Skeletal muscle cell (primary cell): Measurements from ENCODE around the gene ACCSL.

ENCODE experiments used
- DNase-seq: peaks from one replicate; pipeline ENCODE4 v3.0.0-alpha.2; 2010; ENCODE audit warnings: low read depth
- H3K4me3 ChIP-seq: 2 replicates; pipeline ENCODE4 v1.5.1; 2011; ENCODE audit warnings: low read depth, mild to moderate bottlenecking, control low read depth, low read length, moderate library complexity

Gene ACCSL

DNA sequence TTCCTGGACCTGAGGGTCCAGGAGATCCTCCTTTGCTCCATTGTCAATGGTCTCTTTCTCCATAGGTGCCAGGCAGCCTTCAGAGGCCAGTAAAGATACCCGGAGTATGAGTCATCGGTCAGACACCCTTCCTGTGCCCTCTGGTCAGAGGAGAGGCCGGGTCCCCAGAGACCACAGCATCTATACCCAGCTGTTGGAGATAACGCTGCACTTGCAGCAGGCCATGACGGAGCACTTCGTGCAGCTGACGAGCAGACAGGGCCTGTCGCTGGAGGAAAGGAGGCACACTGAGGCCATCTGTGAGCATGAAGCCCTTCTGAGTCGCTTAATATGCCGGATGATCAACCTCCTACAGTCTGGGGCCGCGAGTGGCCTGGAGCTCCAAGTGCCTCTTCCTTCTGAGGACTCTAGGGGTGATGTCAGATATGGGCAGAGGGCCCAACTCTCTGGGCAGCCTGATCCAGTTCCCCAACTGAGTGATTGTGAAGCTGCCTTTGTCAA lies at the start of gene ACCSL:
Gene ACCSL (plus strand): TSS at position 51 of the 501 bp plus-strand sequence. CDS start 56 bp downstream, at position 107.
- no peak within 1 kb of the TSS for H3K4me3 ChIP-seq

DNA sequence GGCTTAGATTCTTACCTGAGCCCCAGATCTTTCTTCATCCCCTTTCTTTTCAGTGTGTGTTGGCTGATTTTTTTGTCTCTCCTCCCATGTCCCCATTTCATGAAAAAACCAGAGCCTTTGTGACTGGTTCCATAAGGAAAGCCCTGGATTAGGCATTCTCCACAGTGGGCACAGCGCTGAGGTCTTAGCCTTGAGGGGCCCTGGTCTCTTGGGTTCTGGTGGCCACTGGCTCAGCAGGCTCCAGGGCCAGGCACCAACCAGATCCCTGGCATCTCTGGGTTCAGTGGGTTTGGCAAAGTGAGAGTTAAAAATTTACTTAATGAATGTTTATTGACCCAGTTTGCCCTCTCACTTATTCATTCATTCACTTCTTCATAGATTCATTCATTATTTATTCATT lies 49.5 kb upstream of the ACCSL start:
- no peak overlapping the region for H3K4me3 ChIP-seq
- no peak for DNase-seq

More for the DNA sequence above, at the start of gene ACCSL:
- DNase-seq, result no peak

DNA sequence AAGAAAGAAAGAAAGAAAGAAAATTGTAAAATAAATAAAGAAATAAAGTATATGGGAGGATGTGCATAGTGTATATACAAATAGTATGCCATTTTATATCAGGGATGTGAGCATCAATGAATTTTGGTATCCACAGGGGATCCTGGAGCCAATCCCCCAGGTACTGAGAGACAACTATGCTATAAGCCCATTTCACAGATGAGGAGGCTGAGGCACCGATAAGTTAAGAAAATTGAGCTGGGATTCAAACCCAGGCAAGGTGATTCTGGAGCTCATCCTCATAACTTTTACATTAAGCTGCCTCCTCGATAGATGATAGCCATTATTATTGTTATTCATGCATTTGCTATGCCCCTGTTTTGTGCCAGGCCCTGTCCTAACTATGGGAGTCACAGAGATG lies 47.0 kb upstream of the ACCSL start:
- no peak overlapping the region for H3K4me3 ChIP-seq
- no peak for DNase-seq

DNA sequence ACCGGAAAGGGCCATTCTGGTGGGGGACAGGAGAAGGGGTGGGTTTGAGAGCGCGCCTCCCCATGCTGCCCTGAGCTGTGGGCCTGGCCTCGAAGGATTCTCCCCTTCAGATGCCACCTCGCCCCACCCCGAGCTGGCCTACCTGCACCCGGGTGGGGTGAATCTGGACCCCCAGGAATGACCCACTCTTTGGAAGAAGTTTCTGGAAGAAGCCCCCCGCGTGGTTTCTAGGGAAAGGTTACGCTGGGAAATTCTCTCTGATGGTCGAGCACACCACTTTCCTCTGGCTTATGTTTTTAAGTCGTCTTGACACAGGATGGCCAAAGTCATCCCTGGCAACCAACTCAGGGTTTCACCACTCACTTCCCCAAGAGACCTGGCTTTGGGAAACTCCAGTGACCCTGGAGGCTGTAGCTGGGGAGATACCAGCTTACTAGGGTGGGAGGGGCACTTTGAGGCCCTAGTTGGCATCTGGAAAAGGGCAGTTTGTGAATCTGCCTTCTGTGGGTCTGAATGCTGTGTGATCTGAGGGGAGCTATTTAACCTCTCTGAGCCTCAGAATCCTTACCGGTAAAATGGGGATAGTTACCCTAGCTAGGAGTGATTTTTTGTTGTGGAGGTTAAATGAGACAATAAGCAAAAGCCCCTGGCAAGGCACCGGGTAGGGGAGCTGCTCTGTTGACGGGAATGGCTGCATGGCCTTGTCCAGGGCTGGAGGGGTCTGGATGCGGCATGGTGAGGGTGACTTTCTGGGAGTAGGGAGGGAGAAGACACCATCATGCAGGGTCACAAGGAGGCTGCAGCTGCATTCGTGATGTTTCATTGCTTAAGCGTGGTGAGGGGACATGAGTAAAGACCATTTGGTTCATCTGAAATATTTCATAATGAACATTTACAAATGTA lies 45.3 kb upstream of the ACCSL start:
- H3K4me3 ChIP-seq, result no peak overlapping the region
- DNase-seq, result no peak

DNA sequence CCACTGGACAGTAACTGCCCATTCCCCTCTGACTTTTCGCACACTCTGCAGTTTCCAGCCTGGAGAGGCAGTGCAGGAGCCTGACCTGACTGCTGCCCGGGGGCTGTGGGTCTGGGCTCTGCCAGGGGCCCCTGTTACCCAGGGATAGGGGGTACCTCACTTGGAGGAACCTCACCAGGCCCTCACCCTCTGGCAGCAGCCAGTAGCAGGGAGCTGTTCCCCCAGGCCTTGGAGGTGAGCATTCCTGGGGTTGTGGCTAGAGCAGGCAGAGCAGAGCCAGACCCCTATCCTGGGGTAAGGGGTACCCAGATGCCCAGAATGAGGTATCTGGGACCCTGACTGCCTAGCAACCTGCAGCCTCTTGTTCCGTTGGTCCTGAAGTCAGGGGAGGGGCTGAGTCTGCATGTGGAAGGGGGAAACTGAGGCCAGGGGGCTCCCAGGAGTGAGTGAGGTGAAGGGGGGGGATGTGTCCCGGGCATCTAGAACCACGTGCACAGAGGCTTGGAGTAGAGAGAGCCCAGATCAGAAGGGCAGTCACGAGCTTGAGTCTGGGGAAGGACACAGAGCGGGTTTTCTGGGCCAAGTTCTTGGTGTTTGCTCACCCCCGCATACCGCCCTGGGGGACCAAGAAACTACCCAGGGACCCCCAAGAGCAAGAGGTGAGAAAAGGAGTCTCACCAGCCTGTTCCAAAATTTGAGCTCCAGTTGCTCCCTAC lies 43.9 kb upstream of the ACCSL start:
- H3K4me3 ChIP-seq, result no peak overlapping the region
- no peak for DNase-seq

DNA sequence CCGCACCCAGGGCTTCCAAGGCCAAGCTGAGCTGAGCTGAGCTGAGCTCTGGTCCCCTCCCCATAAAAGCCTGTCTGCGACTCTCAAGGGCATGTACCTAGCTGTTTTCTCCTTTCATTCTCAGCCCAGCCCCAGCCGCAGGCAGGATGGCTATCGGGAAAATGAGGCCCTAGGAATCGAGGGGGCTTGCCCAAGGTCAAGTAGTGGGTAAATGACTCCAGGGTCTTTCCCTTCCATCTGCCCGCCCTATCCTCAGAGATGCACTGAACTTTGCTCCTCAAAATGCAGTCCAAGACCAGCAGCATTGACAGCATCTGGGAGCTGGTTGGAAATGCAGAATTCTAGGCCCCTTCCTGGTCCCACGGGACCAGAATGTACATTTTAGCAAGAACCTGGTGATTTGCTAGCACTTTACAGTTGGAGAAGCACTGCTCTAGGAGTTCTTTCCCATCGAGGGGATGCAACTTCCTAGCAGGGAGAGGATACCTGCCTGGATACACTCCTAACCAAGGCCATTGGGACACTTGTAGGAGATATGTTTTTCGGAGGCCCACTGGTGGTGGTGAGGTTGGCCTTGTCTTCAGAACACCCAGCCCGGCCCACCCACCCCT lies 43.2 kb upstream of the ACCSL start:
- DNase-seq, result no peak
- H3K4me3 ChIP-seq, result no peak overlapping the region

DNA sequence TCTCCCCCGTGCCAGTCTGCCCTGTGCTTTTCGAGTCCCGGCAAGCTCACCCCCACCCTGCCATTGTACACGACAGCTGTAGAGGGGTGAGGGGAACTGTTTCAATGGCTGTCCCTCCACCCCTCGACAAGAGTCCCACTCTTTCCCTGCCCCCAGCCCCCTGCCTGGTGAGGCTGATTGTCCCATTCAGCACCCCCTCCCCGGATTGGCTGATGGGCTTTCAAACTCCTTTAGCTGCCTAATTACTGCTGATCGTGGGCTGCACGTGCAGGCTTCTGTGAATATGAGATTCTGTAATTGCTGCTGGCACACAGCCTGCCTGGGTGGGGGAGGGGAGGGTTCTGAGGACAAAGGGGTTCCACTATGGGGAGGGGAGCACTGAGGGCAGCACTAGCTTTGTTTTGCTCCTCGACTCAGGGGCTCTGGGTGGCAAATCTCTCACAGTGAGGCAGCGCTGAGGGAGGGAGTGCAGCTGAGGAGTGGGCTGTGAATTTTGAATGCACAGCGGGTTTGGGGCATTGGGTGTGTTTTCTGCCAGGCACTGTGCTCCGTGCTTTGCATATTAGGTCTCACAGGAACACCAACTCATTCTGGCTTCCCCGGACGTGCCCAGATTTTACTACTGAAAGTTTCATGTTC lies 42.6 kb upstream of the ACCSL start:
- DNase-seq, result no peak

DNA sequence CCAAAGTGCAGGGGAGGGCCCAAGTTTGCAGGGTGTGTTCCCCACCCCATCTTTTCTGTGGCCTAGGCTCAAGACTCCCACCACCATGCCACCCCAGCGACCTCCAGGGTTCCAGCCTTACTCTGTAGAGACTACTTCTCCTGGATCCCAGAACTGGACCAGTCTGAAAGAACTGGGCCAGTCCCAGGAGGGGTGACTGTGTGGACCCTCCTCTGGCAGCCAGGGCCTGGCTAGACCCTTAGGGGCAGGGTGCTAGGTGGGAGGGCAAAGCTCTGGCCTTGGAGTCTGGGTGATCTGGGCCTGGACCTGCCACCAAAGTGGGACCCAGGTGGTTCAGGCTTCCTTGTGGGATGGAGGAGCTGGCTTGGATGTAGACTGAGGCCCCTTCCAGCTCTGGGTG lies 41.8 kb upstream of the ACCSL start:
- H3K4me3 ChIP-seq, result no peak overlapping the region
- no peak for DNase-seq

More for the DNA sequence above, 42.6 kb upstream of the ACCSL start:
- no peak overlapping the region for H3K4me3 ChIP-seq

DNA sequence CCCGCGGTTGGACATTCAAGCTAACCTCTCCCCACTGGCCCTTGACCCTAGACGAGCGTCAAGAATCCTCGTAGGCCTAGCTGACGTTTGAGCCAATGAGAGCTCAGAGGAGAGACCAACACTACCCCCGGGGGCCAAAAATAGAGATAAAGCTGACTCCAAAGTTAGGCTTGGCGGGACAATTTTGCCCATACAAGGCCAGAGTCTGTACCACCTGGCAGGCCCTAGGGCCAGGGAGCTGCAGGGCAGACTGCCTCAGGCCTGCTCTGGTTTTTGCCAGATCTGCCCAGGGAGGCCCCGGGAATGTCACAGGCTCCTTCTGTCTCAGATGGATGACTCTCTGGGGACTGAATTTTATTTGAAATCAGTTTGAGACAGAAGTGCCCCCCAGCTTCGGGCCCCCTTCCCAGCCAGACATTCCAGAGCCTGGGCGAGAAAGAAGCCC lies 40.8 kb upstream of the ACCSL start:
- H3K4me3 ChIP-seq, result no peak overlapping the region
- DNase-seq, result no peak

DNA sequence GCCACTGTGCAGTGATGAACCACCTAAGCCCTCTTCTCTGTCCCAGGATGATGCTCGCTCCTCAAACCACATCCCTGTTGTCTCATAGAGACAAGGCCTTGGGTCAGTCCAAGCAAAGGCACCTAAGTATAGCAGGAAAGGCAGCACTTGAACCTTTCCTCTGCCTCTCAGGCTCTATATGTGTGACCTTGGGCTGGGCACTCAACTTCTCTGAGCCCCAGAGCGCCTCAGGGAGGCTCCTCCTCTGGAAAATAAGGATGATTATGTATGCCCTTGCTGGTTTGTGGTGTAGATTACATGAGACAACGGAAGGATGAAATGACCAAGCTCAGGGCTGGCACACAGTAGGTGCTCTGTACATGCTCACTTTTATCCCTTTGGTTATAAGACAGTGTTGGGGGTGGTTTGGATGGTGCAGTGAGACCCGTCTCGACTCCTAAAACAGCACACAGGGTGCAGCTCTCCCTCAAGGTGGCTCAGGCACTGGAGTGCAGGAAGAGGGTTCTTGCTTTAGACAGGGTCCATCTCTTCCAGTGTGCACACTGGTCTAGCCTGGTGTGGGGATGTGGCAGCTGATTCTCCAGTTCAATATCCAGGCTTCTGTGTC lies 40.2 kb upstream of the ACCSL start:
- no peak for DNase-seq

DNA sequence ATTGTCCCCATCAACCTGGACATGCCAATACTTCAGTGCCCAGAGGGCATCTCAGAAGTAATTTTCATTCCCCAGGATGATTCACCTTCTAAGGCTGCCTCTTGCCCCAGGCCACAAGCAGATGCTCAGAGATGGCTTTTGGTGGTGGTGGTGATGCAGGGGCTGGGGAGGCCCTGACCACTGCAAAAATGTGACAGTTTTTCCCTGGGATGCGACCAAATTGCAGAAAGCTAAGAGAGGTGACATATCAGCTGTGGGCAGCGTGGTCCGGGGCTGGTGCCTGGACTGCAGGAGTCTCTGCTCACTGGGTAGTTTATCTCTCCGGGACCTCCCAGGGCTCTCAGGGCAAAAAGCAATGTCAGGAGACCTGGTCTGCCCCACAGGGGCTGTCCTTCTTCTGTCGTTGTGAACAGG lies 39.7 kb upstream of the ACCSL start:
- no peak for DNase-seq
- H3K4me3 ChIP-seq, result no peak overlapping the region

More for the DNA sequence above, 40.2 kb upstream of the ACCSL start:
- H3K4me3 ChIP-seq, result no peak overlapping the region

DNA sequence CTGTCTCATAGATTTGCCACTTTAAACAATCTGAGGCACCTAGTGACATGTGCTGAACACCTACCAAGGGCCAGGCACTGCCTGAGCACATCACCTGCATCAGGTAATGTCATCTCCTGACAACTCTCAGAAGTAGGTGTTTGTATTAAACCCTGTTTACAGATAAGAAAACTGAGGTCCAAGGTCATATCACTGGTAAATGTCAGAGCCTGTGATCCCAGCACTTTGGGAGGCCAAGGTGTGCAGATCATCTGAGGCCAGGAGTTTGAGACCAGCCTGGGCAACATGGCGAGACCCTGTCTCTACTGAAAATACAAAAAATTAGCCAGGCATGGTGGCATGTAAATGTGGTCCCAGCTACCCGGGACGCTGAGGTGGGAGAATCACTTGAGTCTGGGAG lies 39.1 kb upstream of the ACCSL start:
- no peak overlapping the region for H3K4me3 ChIP-seq
- no peak for DNase-seq

DNA sequence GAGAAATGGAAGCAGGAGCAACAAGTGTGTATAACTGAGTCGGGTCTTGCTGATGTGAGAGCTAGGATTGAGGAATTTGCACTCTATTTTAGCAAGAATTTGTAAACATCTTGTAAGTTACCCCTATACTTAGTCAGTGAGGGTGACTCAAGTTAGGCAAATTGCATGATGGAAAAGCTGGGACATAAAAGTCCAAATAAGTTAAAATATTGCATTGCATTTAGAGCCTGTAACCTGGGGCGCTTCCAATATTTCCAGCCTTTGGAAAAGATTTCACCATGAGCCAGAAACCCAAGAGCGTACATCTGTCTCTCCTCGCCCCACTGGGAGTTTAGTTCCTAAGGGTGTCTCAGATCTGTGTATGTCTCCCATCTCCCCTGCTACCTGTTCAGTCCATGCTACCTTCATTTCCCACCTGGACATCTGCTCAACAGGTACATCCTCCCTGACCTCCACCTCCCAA lies 37.0 kb upstream of the ACCSL start:
- no peak overlapping the region for H3K4me3 ChIP-seq
- no peak for DNase-seq

DNA sequence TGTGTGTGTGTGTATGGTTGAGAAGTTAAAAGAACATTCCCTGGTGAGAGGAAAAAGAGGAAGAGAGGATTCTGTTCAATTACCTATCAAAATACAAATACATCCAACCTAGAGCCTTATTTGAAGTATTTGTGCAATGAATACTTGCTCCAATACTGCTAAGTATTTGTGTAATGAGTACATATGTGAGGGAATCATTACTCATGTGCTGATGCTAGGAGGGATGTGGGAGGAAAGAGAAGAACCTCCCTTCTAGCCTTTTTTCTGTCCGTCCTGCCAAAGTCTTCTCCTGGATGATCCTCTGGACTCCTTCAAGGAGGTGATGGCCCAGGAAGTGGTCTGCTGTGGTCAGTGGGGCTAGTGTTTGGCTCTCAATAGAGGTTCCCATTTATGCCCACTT lies 36.0 kb upstream of the ACCSL start:
- DNase-seq, result peak; percentile 44
- no peak overlapping the region for H3K4me3 ChIP-seq

DNA sequence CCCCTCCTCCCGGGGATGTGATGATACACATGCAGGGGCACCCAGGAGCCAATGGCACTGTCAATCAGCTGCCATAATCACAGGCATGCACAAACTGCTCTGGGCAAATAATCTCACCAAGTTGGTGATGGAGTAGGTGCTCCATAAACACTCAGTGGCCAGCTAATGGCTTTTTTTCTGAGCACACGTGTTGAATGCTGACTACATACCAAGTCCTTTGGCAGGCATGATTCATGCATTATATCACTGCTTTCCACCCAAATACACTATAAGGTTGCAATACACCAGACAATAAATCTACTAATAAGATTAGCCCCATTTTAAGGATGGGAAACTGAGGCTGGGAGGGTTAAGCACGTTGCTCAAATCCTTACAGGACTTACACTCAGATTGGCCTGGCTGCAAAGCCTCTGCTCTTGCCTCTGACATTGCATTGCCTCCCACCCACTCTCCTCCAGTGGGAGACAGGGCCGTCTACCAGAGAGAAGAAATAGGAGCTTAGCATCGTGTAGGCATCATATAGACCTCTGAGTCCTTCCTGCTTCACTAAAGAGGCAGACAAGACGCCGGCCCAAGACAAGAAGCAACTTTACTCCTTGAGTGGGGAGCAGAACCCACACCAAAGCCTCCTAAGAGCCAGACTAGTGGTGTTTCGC lies 32.7 kb upstream of the ACCSL start:
- no peak overlapping the region for H3K4me3 ChIP-seq
- DNase-seq, result peak; percentile 49

DNA sequence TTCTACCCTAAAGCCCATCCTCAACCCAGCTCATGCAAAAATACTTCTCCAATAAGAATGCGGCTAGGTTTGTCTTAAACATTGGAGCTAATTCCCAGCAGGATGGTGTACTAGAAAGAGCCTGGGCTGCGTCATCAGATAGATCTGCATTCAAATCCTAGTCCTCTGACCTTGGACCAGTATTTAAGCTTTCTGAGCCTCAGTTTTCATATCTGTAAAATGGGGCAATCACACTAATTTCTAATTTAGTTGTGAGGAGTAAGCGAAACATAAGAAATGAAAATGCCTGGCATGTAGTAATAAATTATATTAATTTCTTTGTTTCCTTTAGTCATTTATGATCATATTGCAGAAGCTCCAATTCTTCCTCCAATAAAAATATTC lies 32.2 kb upstream of the ACCSL start:
- no peak overlapping the region for H3K4me3 ChIP-seq
- no peak for DNase-seq

DNA sequence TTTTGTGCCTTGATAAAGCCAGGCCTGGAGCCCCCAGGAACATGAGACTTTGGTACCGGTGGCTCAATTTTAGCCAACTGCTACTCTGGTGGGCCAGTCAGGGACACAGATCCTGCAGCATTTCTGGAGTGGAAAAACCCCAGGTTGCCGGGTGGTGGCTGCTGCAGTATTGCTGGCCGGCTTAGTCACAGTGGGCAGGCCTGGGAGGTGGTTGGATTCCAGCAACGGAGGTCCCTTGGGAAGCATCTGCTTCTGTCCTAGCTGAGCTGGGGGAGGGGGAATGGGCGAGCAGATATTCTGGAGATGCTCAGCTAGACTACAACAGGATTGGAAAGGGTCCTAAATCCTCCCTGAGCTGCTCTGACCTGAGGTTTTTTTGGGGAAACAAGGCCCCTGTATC lies 31.6 kb upstream of the ACCSL start:
- peak; percentile 86 for DNase-seq
- H3K4me3 ChIP-seq, result no peak overlapping the region

DNA sequence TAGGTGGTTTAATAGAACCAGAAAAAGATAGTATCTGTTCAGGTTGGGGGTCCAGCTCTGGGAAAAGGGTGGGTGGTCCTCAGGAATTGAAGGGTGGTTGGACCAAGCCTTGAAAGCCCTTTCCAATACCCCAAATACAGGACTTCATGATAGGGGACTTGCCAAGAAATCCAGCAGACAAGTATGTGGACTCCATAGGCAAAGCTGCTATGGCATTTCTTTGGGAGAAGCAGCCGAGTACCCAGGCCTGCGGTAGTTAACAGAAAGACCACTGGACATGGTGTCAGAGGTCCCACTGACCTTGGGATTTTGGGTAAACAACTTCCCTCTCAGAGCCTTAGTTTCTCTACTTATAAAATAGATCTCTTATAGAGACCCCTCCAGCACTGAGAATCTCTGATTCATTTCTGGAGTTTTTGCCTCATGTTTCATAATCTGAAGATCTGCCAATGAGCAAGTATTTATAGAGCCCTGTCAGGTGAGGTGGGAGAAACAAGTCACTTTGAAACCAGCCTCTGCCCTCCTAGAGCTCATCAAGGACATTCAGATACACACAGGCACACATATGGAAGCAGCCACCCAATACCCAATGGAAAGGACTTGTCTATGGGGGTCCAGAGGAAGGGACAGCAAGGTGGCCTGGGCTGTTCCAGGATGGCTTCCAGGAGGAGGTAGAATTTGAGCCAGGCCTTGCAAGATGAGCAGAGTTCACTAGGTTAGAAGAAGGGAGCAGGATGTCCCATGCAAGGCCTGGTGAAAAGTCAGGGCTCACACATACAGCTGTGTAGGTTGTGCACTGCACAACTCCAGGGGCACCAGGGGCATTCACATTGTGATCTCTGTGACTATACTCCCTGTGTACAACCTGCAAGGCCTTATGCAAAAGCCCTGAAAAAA lies 31.0 kb upstream of the ACCSL start:
- DNase-seq, result no peak
- H3K4me3 ChIP-seq, result no peak overlapping the region
